Activated effector memory CD4-positive, alpha-beta T cell treated with Interleukin-2 at 50 U/mL for 16 hours (primary cell): ENCODE results near the gene NID2.

ENCODE experiments used
- DNase-seq: peaks from one replicate; pipeline ENCODE4 v3.0.0-alpha.2; 2020

The NID2 gene

DNA sequence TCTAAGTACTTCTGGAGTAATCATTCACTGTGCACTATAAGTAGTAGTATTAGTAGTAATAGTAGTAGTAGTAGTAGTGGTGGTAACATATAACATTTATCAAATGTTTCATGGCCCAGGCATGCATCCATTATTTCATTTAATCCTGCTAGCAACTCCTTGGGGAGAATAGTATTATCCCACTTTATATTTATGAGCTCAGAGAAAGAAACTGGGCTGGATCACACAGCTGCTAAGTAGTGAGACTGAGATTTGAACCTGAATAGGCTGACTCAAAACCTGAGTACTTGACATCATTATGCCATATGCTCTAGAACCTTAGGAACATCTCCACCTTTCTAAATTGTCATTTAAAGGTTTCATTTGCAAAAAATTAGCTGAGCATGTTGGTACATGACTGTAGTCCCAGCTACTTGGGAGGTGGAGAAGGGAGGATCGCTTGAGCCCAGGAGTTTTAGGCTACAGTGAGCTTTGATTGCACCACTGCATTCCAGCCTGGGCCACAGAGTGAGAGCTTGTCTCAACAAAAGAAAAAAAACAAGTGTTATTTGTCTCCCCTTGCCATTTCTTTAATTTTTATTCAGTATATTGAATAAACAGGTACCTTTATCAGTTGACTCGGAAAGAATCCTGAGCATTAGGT lies 11.4 kb upstream of the NID2 start:
- no peak for DNase-seq

- DNase-seq, result no peak
These were observed 10.5 kb upstream of the NID2 start for GRCh38 chr14:52079239-52079959.

DNA sequence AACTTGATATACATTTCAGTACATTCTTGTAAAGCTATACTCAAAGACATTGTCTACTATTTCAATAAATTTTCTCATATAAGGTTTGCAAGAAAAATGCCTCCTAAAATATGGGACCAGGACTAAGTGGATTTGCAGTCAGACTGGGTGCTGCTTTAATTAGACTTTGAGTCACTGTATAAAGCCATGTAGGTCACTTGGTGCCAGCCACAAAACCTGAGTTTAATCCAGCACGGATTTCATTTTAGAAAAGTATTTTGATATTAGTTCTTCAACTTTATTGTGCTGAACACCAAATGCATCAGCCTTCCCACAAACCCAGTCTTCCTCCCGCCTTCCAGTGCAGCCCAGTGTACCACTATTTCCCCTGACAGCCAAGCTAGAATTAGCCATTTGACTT lies 9.9 kb upstream of the NID2 start:
- DNase-seq, result no peak

- DNase-seq, result no peak
These were observed 9.3 kb upstream of the NID2 start for GRCh38 chr14:52078095-52078531.

DNA sequence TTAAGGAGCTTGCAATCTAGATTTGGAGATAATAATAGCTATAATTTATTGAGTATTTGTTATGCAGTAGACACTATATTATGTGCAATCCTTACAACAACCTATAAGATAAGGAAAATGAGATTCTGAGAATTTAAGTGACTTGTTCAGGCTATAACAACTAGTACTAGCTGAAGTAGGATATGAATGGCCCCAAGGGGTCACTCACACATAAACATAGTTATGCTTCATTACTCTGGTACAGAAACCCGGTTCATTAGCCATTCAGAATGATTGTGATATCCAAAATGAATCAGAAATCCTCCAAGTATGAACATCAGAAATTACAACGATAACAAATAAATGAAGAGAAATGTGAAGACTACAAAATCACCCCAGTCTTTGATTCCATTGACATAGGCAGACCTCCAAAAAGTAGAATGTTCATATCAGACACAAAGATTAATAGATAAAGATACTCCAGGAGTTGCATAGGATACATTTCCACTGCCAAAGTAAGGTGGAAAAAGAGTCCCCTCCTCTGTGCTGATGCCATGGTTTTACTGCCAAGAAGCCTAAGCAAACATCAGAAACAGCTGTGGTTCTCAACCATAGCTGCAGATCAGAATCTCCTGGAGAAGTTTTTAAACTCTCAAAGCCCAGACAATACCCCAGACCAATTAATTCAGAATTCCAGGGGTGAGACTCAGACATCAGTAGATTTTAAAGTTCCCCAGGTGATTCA lies 8.6 kb upstream of the NID2 start:
- no peak for DNase-seq

GRCh38 chr14:52076334-52076733 lies 7.5 kb upstream of the NID2 start:
- DNase-seq, result no peak

DNA sequence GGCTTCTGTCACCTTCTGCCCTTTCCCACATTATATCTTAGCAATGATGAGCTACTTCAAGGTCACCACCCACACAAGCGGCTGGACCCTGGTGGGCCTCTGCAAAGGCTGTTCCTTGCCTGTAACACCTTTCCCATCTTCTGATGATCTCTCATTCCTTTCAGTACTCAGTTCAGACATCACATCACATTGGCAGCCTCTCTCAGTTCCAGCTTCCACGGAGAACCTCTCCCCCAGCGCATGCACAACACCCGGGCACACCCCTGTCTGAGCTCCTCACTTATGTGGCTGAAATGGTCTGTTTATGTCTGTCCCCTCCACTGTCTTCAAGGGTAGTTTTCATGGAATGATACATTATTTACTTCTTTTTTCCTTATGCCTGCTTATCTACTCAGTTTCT lies 6.5 kb upstream of the NID2 start:
- DNase-seq, result no peak

DNA sequence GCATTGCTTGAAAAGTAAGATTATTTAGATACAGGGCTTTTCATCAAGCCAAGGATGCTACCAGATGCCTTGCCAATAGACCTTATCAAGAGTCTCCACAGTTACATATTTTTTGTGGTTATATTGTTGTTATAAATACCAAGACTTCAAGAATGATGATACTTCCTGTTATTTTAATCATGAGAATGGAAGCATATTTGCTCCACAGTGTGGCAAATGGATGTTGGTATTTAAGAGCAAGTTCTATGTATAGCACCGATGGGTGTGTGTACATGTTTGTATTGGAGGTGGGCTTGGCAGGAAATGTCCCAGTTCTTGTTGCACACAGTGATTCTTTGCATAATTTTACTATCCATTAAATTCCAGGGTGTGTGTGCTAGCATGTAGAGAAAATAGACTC lies 4.4 kb upstream of the NID2 start:
- no peak for DNase-seq

GRCh38 chr14:52072266-52072780 lies 3.5 kb upstream of the NID2 start:
- no peak for DNase-seq

- no peak for DNase-seq
These were observed 2.8 kb upstream of the NID2 start for GRCh38 chr14:52071675-52072074.

- DNase-seq, result no peak
These were observed 1.2 kb upstream of the NID2 start for GRCh38 chr14:52070051-52070431.

DNA sequence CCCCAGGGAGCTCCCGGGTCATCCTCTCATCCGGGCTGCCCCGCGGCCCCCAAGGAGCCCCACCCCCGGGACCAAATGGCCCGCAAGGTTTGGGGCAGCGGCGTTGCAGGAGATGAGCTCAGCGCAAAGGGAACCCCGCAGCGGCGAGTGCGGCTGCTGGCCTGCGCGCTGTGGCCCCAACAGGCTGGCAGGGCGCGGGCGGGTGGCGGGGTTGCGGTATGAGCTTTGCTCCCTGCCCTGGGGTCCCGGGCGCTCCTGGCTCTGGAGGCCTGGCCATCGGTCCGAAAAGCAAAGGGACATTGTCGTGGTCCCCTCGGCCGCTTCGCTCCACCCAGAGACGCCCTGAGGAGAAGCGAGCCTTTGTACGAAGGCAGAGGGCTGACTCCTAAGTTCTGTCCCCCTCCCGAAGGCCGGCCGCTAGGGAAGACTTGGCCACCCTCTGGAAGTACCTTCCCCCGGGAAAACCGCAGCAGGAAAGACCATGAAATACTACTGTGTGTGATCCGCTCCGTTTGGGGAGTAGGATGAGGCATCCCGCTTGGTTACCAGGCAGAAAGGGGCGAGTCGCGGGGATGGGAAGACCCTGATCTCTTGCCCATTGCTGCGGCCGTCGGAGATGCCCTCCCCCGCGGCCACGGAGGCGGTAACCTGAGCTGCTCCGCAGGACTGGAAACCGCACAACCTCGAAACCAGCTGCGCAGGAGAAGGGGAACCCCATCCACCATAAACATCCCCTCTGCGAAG lies 620 bp upstream of the NID2 start:
- no peak for DNase-seq

- no peak for DNase-seq
These were observed 815 bp downstream of the NID2 start for GRCh38 chr14:52067873-52068614.

DNA sequence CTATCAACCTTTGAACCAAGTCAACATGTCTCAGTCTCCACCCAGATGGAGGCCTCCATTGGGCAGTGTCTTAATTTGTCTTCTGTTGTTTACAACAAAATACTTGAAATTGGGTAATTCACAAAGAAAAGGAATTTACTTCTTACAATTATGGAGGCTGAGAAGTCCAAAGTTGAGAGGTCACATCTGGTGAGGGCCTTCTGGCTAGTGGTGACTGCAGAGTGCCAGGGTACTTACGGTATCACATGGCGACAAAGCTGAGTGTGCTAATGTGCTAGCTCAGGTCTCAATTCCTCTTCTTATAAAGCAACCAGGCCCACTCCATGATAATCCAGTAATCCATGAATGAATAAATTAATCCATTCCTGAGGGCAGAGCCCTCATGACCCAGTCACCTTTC lies 4.7 kb downstream of the NID2 start:
- DNase-seq, result no peak

GRCh38 chr14:52063052-52063462 lies 5.8 kb downstream of the NID2 start:
- DNase-seq, result no peak

GRCh38 chr14:52061890-52062289 lies 7.0 kb downstream of the NID2 start:
- DNase-seq, result no peak

- no peak for DNase-seq
These were observed 7.5 kb downstream of the NID2 start for GRCh38 chr14:52061390-52061789.

DNA sequence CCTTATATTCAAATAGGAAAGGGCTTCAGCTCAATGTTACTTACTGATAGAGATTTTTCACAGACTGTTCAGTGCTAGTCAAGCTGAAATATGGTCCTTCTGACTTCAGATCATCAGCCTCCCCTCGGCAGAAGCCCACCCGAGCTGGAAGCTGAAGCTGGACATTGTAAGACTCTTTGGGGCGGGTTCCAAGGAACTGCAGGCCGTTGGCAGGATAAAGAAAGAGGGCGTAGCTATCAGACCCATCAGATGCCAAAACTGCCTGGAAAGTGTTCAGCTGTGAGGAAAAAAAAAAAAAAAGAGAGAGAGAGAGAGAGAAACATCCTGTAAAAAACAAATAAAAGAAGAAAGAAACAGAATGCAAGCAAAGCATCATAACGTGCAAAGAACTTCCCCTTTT lies 8.8 kb downstream of the NID2 start:
- no peak for DNase-seq

DNA sequence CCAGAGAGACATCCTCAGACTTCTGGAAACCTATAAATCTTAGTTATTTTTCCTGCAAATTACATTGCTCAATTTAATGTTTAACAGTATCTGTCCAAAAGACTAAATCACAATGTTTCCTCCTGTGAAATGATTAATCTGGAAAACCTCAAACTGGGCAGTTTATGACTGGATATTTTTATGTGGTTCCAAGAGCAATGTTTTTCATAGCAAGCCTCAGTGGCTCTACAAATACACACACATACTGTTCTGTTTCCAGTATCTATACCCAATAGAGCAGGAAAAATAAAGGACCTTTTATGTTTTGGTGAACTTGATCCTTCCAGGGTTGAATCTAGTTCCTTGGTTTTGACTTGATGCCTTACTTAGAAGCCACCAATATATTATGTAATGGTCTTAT lies 9.2 kb downstream of the NID2 start:
- no peak for DNase-seq

DNA sequence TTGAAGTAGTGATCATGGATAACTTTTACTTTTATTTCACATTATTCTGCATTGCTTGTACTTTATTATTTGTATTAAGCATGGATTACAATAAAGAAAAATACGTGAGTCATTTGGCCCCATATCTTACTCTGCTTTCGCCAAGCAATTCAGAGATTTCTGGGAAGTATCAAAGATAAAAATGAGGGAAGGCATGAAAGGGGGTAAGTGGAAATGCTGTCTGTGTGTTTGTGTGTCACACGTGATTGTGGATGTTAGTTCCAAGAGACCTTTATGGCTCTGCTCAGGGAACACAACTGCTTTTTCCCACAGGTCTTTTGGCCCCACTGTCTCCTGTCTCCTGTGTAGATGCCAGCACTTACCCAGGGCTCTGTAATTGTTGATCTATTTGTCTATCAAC lies 10.5 kb downstream of the NID2 start:
- no peak for DNase-seq

GRCh38 chr14:52055167-52055566 lies 13.7 kb downstream of the NID2 start:
- DNase-seq, result no peak

- DNase-seq, result no peak
These were observed 14.2 kb downstream of the NID2 start for GRCh38 chr14:52054678-52055077.

DNA sequence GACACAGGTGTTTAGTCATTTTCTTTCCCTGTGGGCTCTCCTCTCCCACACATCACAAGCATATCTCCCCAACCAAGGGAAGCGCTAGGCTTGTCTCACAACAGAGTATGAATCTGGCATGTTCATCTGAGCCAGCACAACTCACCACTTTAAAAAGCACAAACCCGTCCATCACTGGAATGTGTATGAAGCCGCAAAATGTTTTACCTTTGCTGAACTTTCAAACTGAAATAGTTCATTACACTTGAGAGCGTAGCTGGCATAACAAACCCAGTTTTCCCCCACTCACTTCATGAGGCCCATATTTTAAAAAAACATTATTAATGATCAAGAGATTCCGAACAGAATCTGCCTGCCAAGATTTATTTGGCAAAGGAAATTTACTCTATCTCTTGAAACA lies 15.8 kb downstream of the NID2 start:
- no peak for DNase-seq
